HEK293 (cell line): ENCODE measurements around the gene ERAP2.

Experiments used
- CTCF ChIA-PET: fragments of 350-600 bp; formaldehyde crosslinking; extraction: SDS; loops from one replicate; lab custom pipeline; 2021; ENCODE audit warnings: antibody characterized with exemption; lab: Yijun Ruan, JAX
- POLR2A ChIA-PET: fragments of 300-600 bp; formaldehyde crosslinking; extraction: SDS; loops from one replicate; lab custom pipeline; 2020; ENCODE audit warnings: antibody characterized with exemption, inconsistent platforms; lab: Yijun Ruan, JAX
- H3K27ac ChIP-seq: fragments of 200-500 bp; sonication (Bioruptor generic); 2 replicates; pipeline ENCODE4 v1.5.1; 2014; ENCODE audit warnings: low read depth, low read length, control low read depth, inconsistent platforms; ENCODE audit errors: extremely low read depth
- H3K36me3 ChIP-seq, 2 experiments: fragments of 200-500 bp in 1 of 2; sonication (Bioruptor generic) in 1 of 2; 1 replicate in 1 of 2; 2 replicates in 1 of 2; pipeline ENCODE4 v1.5.1; 2014 to 2017; ENCODE audit warnings: inconsistent platforms in 2 of 2, low read length in 2 of 2; ENCODE audit not compliant: control insufficient read depth in 2 of 2, insufficient read depth in 1 of 2
- H3K4me1 ChIP-seq: fragments of 200-500 bp; sonication (Bioruptor generic); 2 replicates; pipeline ENCODE4 v1.5.1; 2014; ENCODE audit warnings: mild to moderate bottlenecking, low read length, inconsistent platforms; ENCODE audit not compliant: control insufficient read depth, insufficient read depth
- H3K4me3 ChIP-seq: 2 replicates; pipeline ENCODE4 v1.5.1; 2011; ENCODE audit warnings: low read depth, mild to moderate bottlenecking, control low read depth, low read length, moderate library complexity
- H3K9me3 ChIP-seq: fragments of 200-500 bp; sonication (Bioruptor generic); 2 replicates; pipeline ENCODE4 v1.5.1; 2014; ENCODE audit warnings: low read depth, low read length, inconsistent platforms; ENCODE audit not compliant: control insufficient read depth, insufficient read depth
- BCL6B ChIP-seq: fragments of 450-650 bp; formaldehyde crosslinking; IDR thresholded peaks from 2 replicates; pipeline ENCODE4 v1.5.1; 2017; ENCODE audit warnings: missing biosample characterization, missing genetic modification characterization
- CTCF ChIP-seq: fragments of 450-650 bp; formaldehyde crosslinking; IDR thresholded peaks from 2 replicates; pipeline ENCODE4 v1.5.1; 2016; ENCODE audit warnings: missing biosample characterization, missing genetic modification characterization
- EGR2 ChIP-seq: fragments of 450-650 bp; formaldehyde crosslinking; IDR thresholded peaks from 2 replicates; pipeline ENCODE4 v1.5.1; 2016; ENCODE audit warnings: low read depth, missing biosample characterization, missing genetic modification characterization
- KLF10 ChIP-seq: fragments of 450-650 bp; IDR thresholded peaks from 2 replicates; pipeline ENCODE4 v1.5.1; 2018; ENCODE audit warnings: missing biosample characterization, mild to moderate bottlenecking, missing genetic modification characterization
- PRDM1 ChIP-seq: fragments of 450-650 bp; formaldehyde crosslinking; IDR thresholded peaks from 2 replicates; pipeline ENCODE4; 2016; ENCODE audit warnings: missing biosample characterization, missing genetic modification characterization
- PRDM10 ChIP-seq: fragments of 450-650 bp; formaldehyde crosslinking; IDR thresholded peaks from 2 replicates; pipeline ENCODE4 v1.5.1; 2016; ENCODE audit warnings: missing biosample characterization, missing genetic modification characterization
- PRDM6 ChIP-seq: fragments of 450-650 bp; formaldehyde crosslinking; IDR thresholded peaks from 2 replicates; pipeline ENCODE4 v1.5.1; 2017; ENCODE audit warnings: missing biosample characterization, missing genetic modification characterization
- YY2 ChIP-seq: fragments of 450-650 bp; formaldehyde crosslinking; IDR thresholded peaks from 2 replicates; pipeline ENCODE4 v1.5.1; 2016; ENCODE audit warnings: missing biosample characterization, missing genetic modification characterization
- ZBTB7A ChIP-seq: fragments of 450-650 bp; formaldehyde crosslinking; IDR thresholded peaks from 2 replicates; pipeline ENCODE4 v1.5.1; 2016; ENCODE audit warnings: low read depth, missing biosample characterization, missing genetic modification characterization
- ZFHX2 ChIP-seq: fragments of 450-650 bp; formaldehyde crosslinking; conservative IDR thresholded peaks from 2 replicates; pipeline ENCODE4 v1.5.1; 2016; ENCODE audit warnings: missing biosample characterization, missing genetic modification characterization
- ZFP37 ChIP-seq: fragments of 450-650 bp; formaldehyde crosslinking; IDR thresholded peaks from 2 replicates; pipeline ENCODE4 v1.5.1; 2016; ENCODE audit warnings: missing biosample characterization, missing genetic modification characterization
- ZNF114 ChIP-seq: fragments of 450-650 bp; formaldehyde crosslinking; IDR thresholded peaks from 2 replicates; pipeline ENCODE4 v1.5.0; 2017; ENCODE audit warnings: missing biosample characterization, missing genetic modification characterization
- ZNF2 ChIP-seq: fragments of 450-650 bp; formaldehyde crosslinking; IDR thresholded peaks from 2 replicates; pipeline ENCODE4 v1.5.1; 2016; ENCODE audit warnings: missing biosample characterization, missing genetic modification characterization
- ZNF24 ChIP-seq: fragments of 450-650 bp; formaldehyde crosslinking; IDR thresholded peaks from 2 replicates; pipeline ENCODE4 v1.5.1; 2016; ENCODE audit warnings: missing biosample characterization, missing genetic modification characterization
- ZNF514 ChIP-seq: fragments of 450-650 bp; formaldehyde crosslinking; IDR thresholded peaks from 2 replicates; pipeline ENCODE4 v1.5.1; 2016; ENCODE audit warnings: missing biosample characterization, missing genetic modification characterization
- ZNF580 ChIP-seq: fragments of 450-650 bp; formaldehyde crosslinking; IDR thresholded peaks from 2 replicates; pipeline ENCODE4 v1.5.1; 2016; ENCODE audit warnings: missing biosample characterization, missing genetic modification characterization
- ZNF623 ChIP-seq: fragments of 450-650 bp; formaldehyde crosslinking; IDR thresholded peaks from 2 replicates; pipeline ENCODE4 v1.5.1; 2016; ENCODE audit warnings: missing biosample characterization, missing genetic modification characterization
- ZNF624 ChIP-seq: fragments of 450-650 bp; formaldehyde crosslinking; IDR thresholded peaks from 2 replicates; pipeline ENCODE4 v1.5.1; 2017; ENCODE audit warnings: missing biosample characterization, missing genetic modification characterization
- ZNF670 ChIP-seq: fragments of 450-650 bp; formaldehyde crosslinking; IDR thresholded peaks from 2 replicates; pipeline ENCODE4 v1.5.1; 2016; ENCODE audit warnings: missing biosample characterization, missing genetic modification characterization, low read depth
- ZNF677 ChIP-seq: fragments of 450-650 bp; IDR thresholded peaks from 2 replicates; pipeline ENCODE4 v1.5.0; 2018; ENCODE audit warnings: missing biosample characterization, mild to moderate bottlenecking, missing genetic modification characterization, moderate library complexity
- ZNF692 ChIP-seq: fragments of 450-650 bp; formaldehyde crosslinking; IDR thresholded peaks from 2 replicates; pipeline ENCODE4 v1.5.1; 2016; ENCODE audit warnings: missing biosample characterization, missing genetic modification characterization
- ZNF701 ChIP-seq: fragments of 450-650 bp; formaldehyde crosslinking; IDR thresholded peaks from 2 replicates; pipeline ENCODE4 v1.5.1; 2016; ENCODE audit warnings: missing biosample characterization, missing genetic modification characterization
- ZNF704 ChIP-seq: fragments of 450-650 bp; formaldehyde crosslinking; IDR thresholded peaks from 2 replicates; pipeline ENCODE4 v1.5.1; 2016; ENCODE audit warnings: missing biosample characterization, missing genetic modification characterization
- ZNF785 ChIP-seq: fragments of 450-650 bp; formaldehyde crosslinking; IDR thresholded peaks from 2 replicates; pipeline ENCODE4 v1.5.1; 2016; ENCODE audit warnings: missing biosample characterization, missing genetic modification characterization

ERAP2 gene

GRCh38 chr5:96942911-96943310 is 66.6 kb downstream of the ERAP2 start:
- no peak for TF ChIP-seq ZNF514 (tag by site-specific recombination)
- no peak for TF ChIP-seq PRDM1 (tag by site-specific recombination)
- TF ChIP-seq PRDM6: no peak
- no peak for TF ChIP-seq ZNF114 (tag by site-specific recombination)
- no peak for TF ChIP-seq YY2 (tag by site-specific recombination)
- TF ChIP-seq ZBTB7A (tag by site-specific recombination): no peak
- TF ChIP-seq BCL6B (tag by site-specific recombination): no peak
- TF ChIP-seq ZNF623 (tag by site-specific recombination): no peak
- no peak for TF ChIP-seq CTCF (tag by site-specific recombination)
- TF ChIP-seq ZNF24 (tag by site-specific recombination): no peak
- TF ChIP-seq ZNF692 (tag by site-specific recombination): no peak
- TF ChIP-seq ZFHX2: no peak
- TF ChIP-seq, all 188 proteins: peak for 0
- no peak overlapping the region for H3K27ac ChIP-seq
- no peak overlapping the region for H3K4me3 ChIP-seq
- no peaks in the 10 kb centered on the region for H3K9me3 ChIP-seq
- ChIA-PET POLR2A (no interaction called here), CTCF (no interaction called here)
- H3K4me1 ChIP-seq: no peaks in the 10 kb centered on the region
- no peaks in the 10 kb centered on the region for H3K36me3 ChIP-seq

GRCh38 chr5:96943799-96944198 is 67.5 kb downstream of the ERAP2 start:
- POLR2A ChIA-PET: no interaction called here
- TF ChIP-seq PRDM1 (tag by site-specific recombination): no peak
- no peak for TF ChIP-seq EGR2
- no peak for TF ChIP-seq ZNF785
- TF ChIP-seq ZFP37: no peak
- TF ChIP-seq ZNF580 (tag by site-specific recombination): no peak
- TF ChIP-seq PRDM10: no peak
- no peak for TF ChIP-seq ZNF704 (tag by site-specific recombination)
- no peak for TF ChIP-seq KLF10
- TF ChIP-seq ZNF2 (tag by site-specific recombination): no peak
- TF ChIP-seq ZNF701: no peak
- TF ChIP-seq ZNF670 (tag by site-specific recombination): no peak
- TF ChIP-seq ZNF624: no peak
- TF ChIP-seq ZNF677: no peak

More at GRCh38 chr5:96943799-96944198, 67.5 kb downstream of the ERAP2 start:
- no peak overlapping the region for H3K4me3 ChIP-seq
- CTCF ChIA-PET: interaction anchor here (1.0 kb wide), 1 partner anchor 14 kb away, joined by 3 read pairs; no protein-coding TSS in a partner anchor
- no peaks in the 10 kb centered on the region for H3K4me1 ChIP-seq
- H3K27ac ChIP-seq: no peak overlapping the region
- no peaks in the 10 kb centered on the region for H3K9me3 ChIP-seq
- H3K36me3 ChIP-seq: no peaks in the 10 kb centered on the region
